Nephron progenitor cell (in vitro differentiated cells): ENCODE measurements around the gene RDX.

Source experiments
- DNase-seq: peaks from one replicate; pipeline ENCODE4 v3.0.0; 2021
- H3K27ac Mint-ChIP-seq: 2 replicates; pipeline ENCODE4 v1.8.0; 2021; ENCODE audit warnings: mild to moderate bottlenecking, moderate library complexity, mixed read lengths
- H3K27me3 Mint-ChIP-seq: 2 replicates; pipeline ENCODE4 v1.8.0; 2021; ENCODE audit warnings: mild to moderate bottlenecking, low read depth, mixed read lengths; ENCODE audit not compliant: poor library complexity
- H3K36me3 Mint-ChIP-seq: 2 replicates; pipeline ENCODE4 v1.8.0; 2021; ENCODE audit warnings: low read depth, mixed read lengths
- H3K4me1 Mint-ChIP-seq: 2 replicates; pipeline ENCODE4 v1.8.0; 2021; ENCODE audit warnings: mixed read lengths
- H3K4me3 Mint-ChIP-seq: 2 replicates; pipeline ENCODE4 v1.8.0; 2021; ENCODE audit warnings: mild to moderate bottlenecking, moderate library complexity, mixed read lengths
- H3K9me3 Mint-ChIP-seq: 2 replicates; pipeline ENCODE4 v1.8.0; 2021; ENCODE audit warnings: mild to moderate bottlenecking, moderate library complexity, mixed read lengths
- CTCF ChIP-seq: fragments of 200-600 bp; sonication (generic); IDR thresholded peaks from 2 replicates; pipeline ENCODE4 v1.5.0; 2021; ENCODE audit warnings: antibody characterized with exemption

Gene RDX

GRCh38 chr11:110279881-110280280, 16.5 kb downstream of the RDX start:
- peak overlapping the region; percentile 89 for H3K27ac Mint-ChIP-seq

GRCh38 chr11:110272919-110273318, 23.5 kb downstream of the RDX start:
- no peak for DNase-seq
- Mint-ChIP-seq H3K4me3 (no peak overlapping the region), H3K27me3 (no peaks in the 10 kb centered on the region), H3K36me3 (peaks cover 82% of the 10 kb centered on the region), H3K4me1 (peaks cover 8% of the 10 kb centered on the region), H3K9me3 (peaks cover 5% of the 10 kb centered on the region), H3K27ac (peak overlapping the region; percentile 57)
- TF ChIP-seq CTCF = no peak

More at GRCh38 chr11:110279881-110280280, 16.5 kb downstream of the RDX start:
- TF ChIP-seq CTCF = no peak
- Mint-ChIP-seq H3K27me3 (no peaks in the 10 kb centered on the region), H3K36me3 (peaks cover 69% of the 10 kb centered on the region), H3K9me3 (peaks cover 5% of the 10 kb centered on the region), H3K4me1 (peaks cover 8% of the 10 kb centered on the region), H3K4me3 (no peak overlapping the region)
- no peak for DNase-seq

- peaks cover 8% of the 10 kb centered on the region for H3K4me1 Mint-ChIP-seq
- no peak for DNase-seq
- H3K27me3 Mint-ChIP-seq = no peaks in the 10 kb centered on the region
- no peaks in the 10 kb centered on the region for H3K9me3 Mint-ChIP-seq
- TF ChIP-seq CTCF = no peak
- H3K4me3 Mint-ChIP-seq = no peak overlapping the region
- H3K36me3 Mint-ChIP-seq = peaks cover 74% of the 10 kb centered on the region
- H3K27ac Mint-ChIP-seq = no peak overlapping the region
Measured at GRCh38 chr11:110269996-110270395, 26.4 kb downstream of the RDX start.

GRCh38 chr11:110268441-110268840, 28.0 kb downstream of the RDX start:
- Mint-ChIP-seq H3K4me1 (peaks cover 2% of the 10 kb centered on the region), H3K9me3 (no peaks in the 10 kb centered on the region), H3K27me3 (no peaks in the 10 kb centered on the region), H3K36me3 (peaks cover 76% of the 10 kb centered on the region), H3K27ac (no peak overlapping the region), H3K4me3 (no peak overlapping the region)
- no peak for DNase-seq
- no peak for TF ChIP-seq CTCF

- Mint-ChIP-seq H3K9me3 (no peaks in the 10 kb centered on the region), H3K27me3 (no peaks in the 10 kb centered on the region), H3K4me1 (no peaks in the 10 kb centered on the region), H3K36me3 (peaks cover 81% of the 10 kb centered on the region), H3K27ac (peak overlapping the region; percentile 37), H3K4me3 (no peak overlapping the region)
- no peak for TF ChIP-seq CTCF
- DNase-seq = no peak
Measured at GRCh38 chr11:110262072-110262403, 34.4 kb downstream of the RDX start.

- H3K4me1 Mint-ChIP-seq = no peaks in the 10 kb centered on the region
- H3K36me3 Mint-ChIP-seq = peaks cover 82% of the 10 kb centered on the region
- no peak for DNase-seq
- no peak for TF ChIP-seq CTCF
- no peak overlapping the region for H3K4me3 Mint-ChIP-seq
- H3K9me3 Mint-ChIP-seq = no peaks in the 10 kb centered on the region
- no peak overlapping the region for H3K27ac Mint-ChIP-seq
- no peaks in the 10 kb centered on the region for H3K27me3 Mint-ChIP-seq
Measured at GRCh38 chr11:110261195-110262071, 35.0 kb downstream of the RDX start.
